Progenitor cell of endocrine pancreas (in vitro differentiated cells): ENCODE measurements around the gene EFCAB10. TPM values are rescaled to one million over a fixed set of nuclear protein-coding genes. Genes with fewer than 3 reads are reported as not detected.

Source experiments
- DNase-seq: peaks from one replicate; pipeline ENCODE4 v3.0.0; 2021; ENCODE audit warnings: low spot score; ENCODE audit not compliant: unreplicated experiment
- H3K27ac Mint-ChIP-seq: 2 replicates; pipeline ENCODE4 v1.8.0; 2021; ENCODE audit warnings: mild to moderate bottlenecking, moderate library complexity, mixed read lengths
- H3K27me3 Mint-ChIP-seq: 2 replicates; pipeline ENCODE4 v1.8.0; 2021; ENCODE audit warnings: mixed read lengths
- H3K36me3 Mint-ChIP-seq: 2 replicates; pipeline ENCODE4 v1.8.0; 2022; ENCODE audit warnings: mixed read lengths; ENCODE audit not compliant: insufficient read depth
- H3K4me1 Mint-ChIP-seq: 2 replicates; pipeline ENCODE4 v1.8.0; 2021; ENCODE audit warnings: low read depth, mixed read lengths
- H3K4me3 Mint-ChIP-seq: 2 replicates; pipeline ENCODE4 v1.8.0; 2021; ENCODE audit warnings: low read depth, mild to moderate bottlenecking, moderate library complexity, mixed read lengths
- H3K9me3 Mint-ChIP-seq: 2 replicates; pipeline ENCODE4 v1.8.0; 2021; ENCODE audit warnings: low read depth, mixed read lengths
- CTCF ChIP-seq: fragments of 200-600 bp; sonication (generic); IDR thresholded peaks from one replicate; pipeline ENCODE4 v1.5.0; 2021; ENCODE audit warnings: antibody characterized with exemption, mild to moderate bottlenecking; ENCODE audit not compliant: unreplicated experiment
- total RNA-seq: library from RNA; stranded (reverse); gene quantifications from 2 replicates; pipeline ENCODE4 v1.2.1, GENCODE V29; 2021

Gene EFCAB10
- total RNA-seq, 1 donor from 2014 or later, result 0.53 TPM

DNA sequence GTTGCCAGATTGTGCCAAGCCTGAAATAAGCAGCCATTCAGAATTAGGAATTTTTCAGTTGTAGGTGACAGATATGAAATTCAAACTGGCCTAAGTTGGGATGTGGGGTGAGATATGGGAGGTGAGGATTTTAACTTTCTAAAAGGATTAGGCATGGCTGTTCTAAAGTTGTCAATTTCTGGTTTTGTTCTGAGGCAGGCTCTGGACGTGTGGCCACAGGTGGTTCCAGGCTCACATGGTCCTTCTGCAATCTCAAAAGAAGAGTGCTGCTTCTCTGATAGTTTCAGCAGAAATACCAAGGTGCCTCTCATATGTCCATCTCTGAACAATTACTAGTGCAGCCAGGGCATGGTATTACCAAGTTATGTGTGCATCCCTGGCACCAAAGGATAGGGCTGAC is 21.4 kb downstream of the EFCAB10 start:
- H3K36me3 Mint-ChIP-seq, result peaks cover 21% of the 10 kb centered on the region
- H3K27ac Mint-ChIP-seq, result no peak overlapping the region
- no peak overlapping the region for H3K4me3 Mint-ChIP-seq
- H3K27me3 Mint-ChIP-seq, result no peaks in the 10 kb centered on the region
- no peaks in the 10 kb centered on the region for H3K9me3 Mint-ChIP-seq
- TF ChIP-seq CTCF, result no peak
- DNase-seq, result no peak
- H3K4me1 Mint-ChIP-seq, result no peaks in the 10 kb centered on the region

DNA sequence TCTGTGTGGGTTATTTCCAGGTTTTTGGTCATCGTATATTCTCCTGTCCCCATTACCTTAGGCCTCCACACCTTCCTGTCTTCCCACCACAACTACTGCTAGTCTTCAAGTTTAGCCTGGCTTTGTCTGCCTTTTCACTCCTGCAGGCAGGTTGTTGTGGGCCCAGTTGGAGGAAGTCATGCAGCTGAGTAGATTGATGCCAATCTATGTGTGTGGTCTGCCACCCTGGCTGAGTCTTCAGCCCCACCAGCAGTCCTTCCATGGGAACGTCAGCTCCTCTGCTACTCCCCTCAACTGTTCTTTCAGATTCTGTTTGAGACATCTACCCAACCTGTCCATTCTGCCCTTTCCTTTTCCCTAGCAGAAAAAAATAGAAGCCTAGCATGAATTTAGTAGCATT is 43.0 kb downstream of the EFCAB10 start:
- TF ChIP-seq CTCF, result no peak
- Mint-ChIP-seq H3K27ac (no peak overlapping the region), H3K27me3 (no peaks in the 10 kb centered on the region), H3K9me3 (no peaks in the 10 kb centered on the region), H3K4me1 (peaks cover 1% of the 10 kb centered on the region), H3K4me3 (no peak overlapping the region), H3K36me3 (peaks cover 22% of the 10 kb centered on the region)
- DNase-seq, result no peak

DNA sequence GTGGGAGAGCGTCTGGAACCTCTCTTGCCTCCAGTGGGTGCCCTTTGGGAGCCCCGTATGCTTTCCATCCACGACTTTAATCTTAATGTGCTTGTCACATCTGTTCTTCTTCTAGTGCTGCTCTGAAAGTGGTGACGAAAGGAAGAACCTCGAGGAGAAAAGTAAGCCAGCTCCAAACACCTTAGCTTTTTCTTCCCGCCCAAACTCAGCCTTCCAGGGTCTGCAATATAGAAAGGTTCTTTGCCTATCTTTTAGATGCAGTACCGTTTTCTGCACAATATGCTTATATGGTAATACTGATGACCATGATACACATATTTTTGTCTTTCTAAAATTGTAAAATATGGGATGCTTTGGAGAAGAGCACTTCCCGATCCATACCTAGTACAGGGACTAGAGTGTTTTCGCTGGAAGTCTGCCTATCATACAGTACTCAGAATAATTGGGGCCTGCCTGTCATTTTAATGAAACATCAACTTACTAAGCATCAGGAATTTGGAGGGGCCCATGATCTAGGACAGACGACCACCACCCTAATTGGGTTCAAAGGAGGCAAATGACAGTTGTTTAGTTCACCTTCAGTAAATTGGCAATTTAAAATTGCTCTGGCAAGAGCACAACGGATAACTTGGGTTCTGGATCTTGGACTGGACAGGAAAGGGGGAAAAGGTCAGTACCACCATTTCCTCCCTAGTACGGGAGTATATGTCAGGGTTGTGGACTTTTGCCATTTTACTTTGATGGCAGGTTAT is 48.4 kb downstream of the EFCAB10 start:
- no peaks in the 10 kb centered on the region for H3K27me3 Mint-ChIP-seq
- no peak for DNase-seq
- H3K4me3 Mint-ChIP-seq, result peak overlapping the region; percentile 94
- H3K27ac Mint-ChIP-seq, result peak overlapping the region; percentile 89
- peaks cover 12% of the 10 kb centered on the region for H3K4me1 Mint-ChIP-seq
- H3K9me3 Mint-ChIP-seq, result no peaks in the 10 kb centered on the region
- TF ChIP-seq CTCF, result no peak
- peaks cover 2% of the 10 kb centered on the region for H3K36me3 Mint-ChIP-seq

DNA sequence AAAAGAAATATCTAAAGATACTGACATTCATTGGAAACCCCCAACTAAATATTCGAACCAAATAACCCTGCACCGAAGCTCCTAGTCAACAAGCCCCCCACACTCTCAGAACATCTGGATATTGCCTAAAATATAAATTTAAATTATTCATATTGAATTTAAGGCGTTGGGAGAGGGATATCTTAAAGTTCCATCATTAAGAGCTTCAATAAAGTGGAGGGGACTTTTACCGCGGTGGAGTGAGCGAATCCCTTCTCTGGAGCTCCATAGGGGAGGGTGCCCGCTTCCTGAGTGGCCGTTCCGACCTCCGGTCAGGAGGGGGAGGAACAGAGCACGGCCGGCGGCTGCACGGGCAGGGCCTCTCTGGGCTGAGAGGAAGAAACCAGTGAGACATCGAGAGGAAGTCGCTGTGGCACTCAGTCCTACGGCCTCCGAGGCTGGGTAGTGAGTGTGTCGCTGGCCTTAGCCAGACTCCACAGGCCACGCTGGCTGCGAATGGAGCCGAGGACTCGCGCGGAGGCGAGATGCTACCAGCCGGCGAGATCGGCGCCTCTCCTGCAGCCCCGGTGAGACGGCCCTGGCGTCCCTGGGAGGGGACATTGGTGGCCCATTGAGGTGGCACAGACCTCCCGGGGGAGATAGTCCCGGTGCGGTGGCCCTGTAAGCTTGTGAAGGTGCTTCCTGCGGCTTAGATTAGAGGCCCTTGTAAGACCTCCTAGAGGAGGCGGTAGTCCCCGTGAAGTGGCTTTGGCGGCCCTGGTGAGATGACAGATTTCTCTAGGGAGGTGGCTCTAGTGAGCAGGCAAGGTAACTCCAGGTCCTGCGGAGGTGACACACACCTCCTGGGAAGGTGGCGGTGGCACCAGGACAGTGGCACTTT is 49.3 kb downstream of the EFCAB10 start, which contains the start of gene RINT1:
Gene RINT1 (plus strand): TSS at position 410 of the 880 bp plus-strand sequence. CDS start 115 bp downstream, at position 525.
- Mint-ChIP-seq H3K36me3 (peaks cover 2% of the 10 kb centered on the region), H3K4me1 (peaks cover 12% of the 10 kb centered on the region), H3K9me3 (no peaks in the 10 kb centered on the region), H3K27ac (peak within 1 kb of the TSS; percentile 89), H3K27me3 (no peaks in the 10 kb centered on the region), H3K4me3 (peak within 1 kb of the TSS; percentile 94)
- peak; percentile 78 for TF ChIP-seq CTCF
- peak; percentile 85 for DNase-seq

- DNase-seq, result no peak
Measured at GRCh38 chr7:105530546-105530945, 50.7 kb downstream of the EFCAB10 start.

More at GRCh38 chr7:105530546-105530945, 50.7 kb downstream of the EFCAB10 start:
- TF ChIP-seq CTCF, result no peak
- no peaks in the 10 kb centered on the region for H3K36me3 Mint-ChIP-seq
- H3K27ac Mint-ChIP-seq, result no peak overlapping the region
- no peaks in the 10 kb centered on the region for H3K9me3 Mint-ChIP-seq
- H3K4me1 Mint-ChIP-seq, result peaks cover 12% of the 10 kb centered on the region
- no peak overlapping the region for H3K4me3 Mint-ChIP-seq
- H3K27me3 Mint-ChIP-seq, result no peaks in the 10 kb centered on the region
